Pancreas (tissue), 10 donors: ENCODE data around the gene EDIL3. TPM values are rescaled to one million over a fixed set of nuclear protein-coding genes. Genes with fewer than 3 reads are reported as not detected.

Experiments
- ATAC-seq, 4 donors: fragments of 200-7000 bp; cut with Tn5 transposase; one replicate each; pipeline versions ENCODE4 v1.8.0 to v1.9.1; 2020; ENCODE audit warnings: mild to moderate bottlenecking in 4 of 4, moderate library complexity in 4 of 4
- DNase-seq, 6 donors: peaks; one replicate each; pipeline ENCODE4 v3.0.0-alpha.2; 2020
- FAIRE-seq: peaks from 2 replicates; lab custom pipeline; 2012; peaks lifted over from hg19 to GRCh38; lab: Jason Lieb, UNC
- H3K27ac ChIP-seq, 4 donors: fragments of 200-600 bp; sonication (generic); 1 replicate in 3 of 4; 2 replicates in 1 of 4; pipeline versions ENCODE4 v1.5.0 to v1.8.0; 2020
- H3K27me3 ChIP-seq, 4 donors: fragments of 200-600 bp; one replicate each; pipeline ENCODE4 v1.8.0; 2021
- H3K36me3 ChIP-seq, 3 donors: fragments of 200-600 bp; sonication (generic) in 1 of 3; one replicate each; pipeline versions ENCODE4 v1.5.0 to v1.8.0; 2020 to 2021
- H3K4me1 ChIP-seq, 3 donors: fragments of 200-600 bp; one replicate each; pipeline ENCODE4 v1.8.0; 2021
- H3K4me3 ChIP-seq, 4 donors: fragments of 200-600 bp; sonication (generic) in 2 of 4; one replicate each; pipeline versions ENCODE4 v1.5.0 to v1.8.0; 2020 to 2021
- H3K9me3 ChIP-seq, 4 donors: fragments of 200-600 bp; one replicate each; pipeline ENCODE4 v1.8.0; 2021
- WGBS, 2 donors: extraction: QIAGEN DNeasy Blood & Tissue Kit; methylation state at CpG; one replicate each; pipeline ENCODE4 v1.1.7; 2013; 5-methylcytosine and 5-hydroxymethylcytosine counted together
- intact Hi-C, 3 donors: fragments of 100-400 bp; cut with DNase I; formaldehyde crosslinking; loops; one replicate each; pipeline versions ENCODE4 v1.11.1 to v1.14.2; 2022
- polyA plus RNA-seq, 2 donors: library from polyadenylated mRNA; stranded (reverse); fragments of 200-250 nt; gene quantifications; one replicate each; pipeline ENCODE4 v1.2.3, GENCODE V29; 2013
- total RNA-seq, 6 donors: library from RNA; stranded (reverse); fragmentation: NEBNext Ultra II Directional in 4 of 6; extraction: Animal tissue kit (Norgen Biotek cat#: 25700) in 4 of 6; gene quantifications; one replicate each; pipeline versions ENCODE4 v1.2.1 to v1.2.4, GENCODE V29; 2021 to 2023
- TF ChIP-seq, protein P1 (sequence below), 4 donors: fragments of 200-600 bp; sonication (generic) in 3 of 4; IDR thresholded peaks; one replicate each; pipeline versions ENCODE4 v1.5.0 to v1.8.0; 2021; ENCODE audit warnings: antibody characterized with exemption in 4 of 4
- donor health status: healthy with polysubstance abuse.
- donor health status: DM: no; HTN: no; CAD: no; lungs with moderate emphysema.
- donor health status: DM: no; HTN: no; CAD: no.
- donor health status: control.
- donor health status: control.
- donor health status: Bipolar disorder and iron deficiency.
- donor health status: DM: yes; HTN: yes; CAD: no.
- donor health status: DM: no; HTN: no; CAD: no.
- donor health status: DM: no; HTN: no; CAD: no.
- donor health status: DM: yes; HTN: yes; CAD: no.

The EDIL3 gene
- total and polyA plus RNA-seq, 8 donors = 0.63 to 9.7 (median 1.7) TPM

DNA sequence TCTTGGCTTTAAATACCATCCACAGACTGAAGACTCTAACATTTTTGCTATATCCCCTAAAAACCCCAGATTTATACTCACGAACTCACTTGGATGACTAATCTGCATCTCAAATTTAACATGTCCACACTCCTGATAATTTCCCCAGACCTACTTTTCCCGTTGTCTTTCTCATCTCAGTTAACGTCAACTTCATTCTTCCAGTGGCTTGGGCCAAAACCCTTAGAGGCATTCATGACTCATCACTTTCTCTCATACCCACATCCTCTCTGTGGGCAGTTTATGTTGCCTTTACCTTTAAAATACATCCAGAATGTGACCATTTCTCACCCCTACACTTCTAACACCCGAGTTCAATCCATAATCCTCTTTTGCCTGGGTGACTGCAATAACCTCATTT is 96.7 kb downstream of the EDIL3 start:
- FAIRE-seq = no peak
- Histone ChIP-seq H3K36me3 (no peaks in the 10 kb centered on the region), H3K27ac (no peak overlapping the region), H3K4me1 (no peaks in the 10 kb centered on the region), H3K9me3 (no peaks in the 10 kb centered on the region), H3K27me3 (peaks cover 0 to 6% (median 0%) of the 10 kb centered on the region in 4 donors), H3K4me3 (no peak overlapping the region)
- 57 to 79% methylated on average over 4 of the region's 4 CpGs for WGBS, 2 donors
- TF ChIP-seq, protein P1, sequence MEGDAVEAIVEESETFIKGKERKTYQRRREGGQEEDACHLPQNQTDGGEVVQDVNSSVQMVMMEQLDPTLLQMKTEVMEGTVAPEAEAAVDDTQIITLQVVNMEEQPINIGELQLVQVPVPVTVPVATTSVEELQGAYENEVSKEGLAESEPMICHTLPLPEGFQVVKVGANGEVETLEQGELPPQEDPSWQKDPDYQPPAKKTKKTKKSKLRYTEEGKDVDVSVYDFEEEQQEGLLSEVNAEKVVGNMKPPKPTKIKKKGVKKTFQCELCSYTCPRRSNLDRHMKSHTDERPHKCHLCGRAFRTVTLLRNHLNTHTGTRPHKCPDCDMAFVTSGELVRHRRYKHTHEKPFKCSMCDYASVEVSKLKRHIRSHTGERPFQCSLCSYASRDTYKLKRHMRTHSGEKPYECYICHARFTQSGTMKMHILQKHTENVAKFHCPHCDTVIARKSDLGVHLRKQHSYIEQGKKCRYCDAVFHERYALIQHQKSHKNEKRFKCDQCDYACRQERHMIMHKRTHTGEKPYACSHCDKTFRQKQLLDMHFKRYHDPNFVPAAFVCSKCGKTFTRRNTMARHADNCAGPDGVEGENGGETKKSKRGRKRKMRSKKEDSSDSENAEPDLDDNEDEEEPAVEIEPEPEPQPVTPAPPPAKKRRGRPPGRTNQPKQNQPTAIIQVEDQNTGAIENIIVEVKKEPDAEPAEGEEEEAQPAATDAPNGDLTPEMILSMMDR (IDR thresholded peaks at IDR 0.05) = no peak
- ATAC-seq = no peak
- DNase-seq = no peak
- intact Hi-C loops = no loop called here

DNA sequence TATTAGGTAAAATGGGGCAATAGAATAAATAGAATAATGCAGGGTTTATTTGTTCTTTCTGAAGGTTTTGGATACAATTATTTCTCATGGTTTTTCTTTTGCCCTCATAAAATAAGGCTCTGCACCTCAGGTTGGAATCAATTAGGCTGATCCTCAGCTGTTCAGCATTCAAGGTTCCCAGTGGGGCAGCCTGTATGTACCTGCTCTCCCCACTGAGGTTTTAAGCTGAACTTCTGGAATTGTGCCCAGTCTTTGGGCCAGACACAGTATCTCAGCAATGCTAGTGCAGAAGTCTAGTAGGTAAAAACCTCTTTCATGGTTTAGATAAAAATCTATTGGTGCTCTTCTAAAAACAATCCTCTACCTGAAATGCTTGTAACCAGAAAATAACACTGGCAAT is 98.0 kb downstream of the EDIL3 start:
- H3K27me3 ChIP-seq = no peaks in the 10 kb centered on the region
- ATAC-seq (no peak), DNase-seq (no peak), FAIRE-seq (no peak)
- no peaks in the 10 kb centered on the region for H3K4me1 ChIP-seq
- no peaks in the 10 kb centered on the region for H3K36me3 ChIP-seq
- no peaks in the 10 kb centered on the region for H3K9me3 ChIP-seq
- TF ChIP-seq, protein P1 (IDR thresholded peaks at IDR 0.05) = no peak
- no peak overlapping the region for H3K27ac ChIP-seq
- intact Hi-C loops = no loop called here
- no peak overlapping the region for H3K4me3 ChIP-seq

DNA sequence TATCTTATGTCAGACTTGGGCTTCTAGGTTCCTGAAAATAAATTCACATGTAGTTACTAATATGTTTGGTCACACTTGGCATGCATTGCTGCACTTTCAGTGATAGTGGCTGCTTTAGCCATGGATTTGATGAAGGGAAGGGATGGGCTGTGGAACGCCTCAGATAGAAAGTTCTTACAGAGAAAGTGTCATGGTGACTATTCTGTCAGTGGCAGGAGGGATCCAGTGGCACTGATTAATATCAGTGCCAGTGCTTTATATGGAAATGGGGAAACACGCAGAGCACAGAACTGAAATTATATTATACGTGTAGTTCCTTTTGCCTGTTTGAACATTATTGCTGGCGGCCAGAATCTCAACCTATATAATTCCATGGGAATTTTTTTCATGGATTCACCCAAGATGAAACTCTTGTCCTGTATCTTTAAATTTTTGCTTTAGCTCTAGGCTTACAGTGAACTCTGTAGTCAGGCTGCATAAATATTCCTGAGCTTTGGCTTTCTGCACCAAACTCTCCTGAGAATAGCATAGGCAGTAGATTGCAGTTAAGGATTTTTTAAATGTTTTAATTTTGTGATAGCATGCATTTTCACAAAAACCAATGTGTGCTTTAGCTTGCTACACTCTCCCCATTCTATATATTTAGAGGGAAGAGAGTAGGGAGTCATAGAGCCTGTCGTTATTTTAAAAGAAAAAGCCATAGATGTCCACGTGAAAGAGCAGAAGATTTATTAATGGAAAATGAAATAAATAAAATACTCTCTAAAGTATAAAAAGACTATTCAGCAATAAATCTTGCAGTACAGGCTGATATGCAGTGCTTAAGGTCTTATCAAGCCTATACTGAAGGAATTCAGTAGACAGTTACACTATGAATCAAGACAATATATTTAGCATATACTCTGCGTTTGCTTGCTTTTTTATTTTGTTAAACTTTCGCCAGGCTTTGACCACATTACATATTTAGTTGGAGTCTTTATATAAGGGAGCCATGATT is 98.7 kb downstream of the EDIL3 start:
- WGBS, 2 donors = 66 to 77% methylated on average over 8 of the region's 8 CpGs
- FAIRE-seq (no peak), DNase-seq (no peak), ATAC-seq (no peak)
- Histone ChIP-seq H3K9me3 (no peaks in the 10 kb centered on the region), H3K36me3 (no peaks in the 10 kb centered on the region), H3K4me1 (no peaks in the 10 kb centered on the region), H3K27me3 (no peaks in the 10 kb centered on the region), H3K27ac (no peak overlapping the region), H3K4me3 (no peak overlapping the region)
- TF ChIP-seq, protein P1 (IDR thresholded peaks at IDR 0.05) = no peak
- intact Hi-C loops = no loop called here

DNA sequence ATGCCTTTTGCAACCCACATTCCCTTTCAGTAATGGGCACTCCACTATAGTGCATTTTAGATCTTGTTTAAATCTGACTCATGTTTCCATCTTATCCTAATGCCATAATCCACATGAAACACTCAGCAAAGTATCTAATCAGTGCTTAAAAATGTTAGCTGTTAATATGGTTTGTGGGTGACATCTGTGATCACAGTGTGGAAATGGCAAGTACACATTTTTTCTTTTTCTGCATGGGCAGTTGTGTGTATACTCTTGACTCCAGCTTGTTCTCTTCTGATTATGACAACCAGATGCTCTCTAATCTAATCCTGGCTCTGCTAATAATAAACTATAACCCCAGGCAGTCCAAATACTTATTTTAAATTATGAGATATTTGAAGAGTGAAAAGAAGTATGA is 103.3 kb downstream of the EDIL3 start:
- Histone ChIP-seq H3K36me3 (no peaks in the 10 kb centered on the region), H3K27ac (no peak overlapping the region), H3K4me1 (no peaks in the 10 kb centered on the region), H3K9me3 (no peaks in the 10 kb centered on the region), H3K27me3 (no peaks in the 10 kb centered on the region), H3K4me3 (no peak overlapping the region)
- intact Hi-C loops = no loop called here
- no peak for ATAC-seq
- no peak for DNase-seq
- FAIRE-seq = no peak
- TF ChIP-seq, protein P1 (IDR thresholded peaks at IDR 0.05) = no peak

DNA sequence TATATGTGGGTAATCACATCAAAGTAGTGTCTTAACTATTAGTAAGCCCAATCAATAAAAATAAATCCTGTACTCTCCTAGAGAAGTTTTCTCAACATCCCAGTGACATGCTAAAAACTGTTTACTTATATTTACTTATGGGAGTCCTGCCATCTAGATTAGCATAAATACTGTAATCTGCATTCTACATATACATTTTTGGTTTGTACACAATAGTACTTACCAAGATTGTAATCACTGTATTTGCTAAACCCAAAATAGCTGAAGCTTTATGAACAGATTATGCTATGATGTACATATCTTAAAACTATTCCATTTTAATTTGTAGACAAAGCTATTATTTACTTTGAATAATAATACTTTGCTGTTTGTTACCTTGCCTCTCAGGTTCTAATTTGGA is 105.4 kb downstream of the EDIL3 start:
- Histone ChIP-seq H3K27me3 (no peaks in the 10 kb centered on the region), H3K4me1 (no peaks in the 10 kb centered on the region), H3K36me3 (no peaks in the 10 kb centered on the region), H3K27ac (no peak overlapping the region), H3K4me3 (no peak overlapping the region), H3K9me3 (no peaks in the 10 kb centered on the region)
- ATAC-seq (no peak), DNase-seq (no peak), FAIRE-seq (no peak)
- TF ChIP-seq, protein P1 (IDR thresholded peaks at IDR 0.05) = no peak
- intact Hi-C loops = no loop called here
